ENCODE data around the gene SPPL2B. TPM values are rescaled to one million over a fixed set of nuclear protein-coding genes. Genes with fewer than 3 reads are reported as not detected.
"Not testable (repeated sequence)": the region's sequence is repeated elsewhere in the genome, so short reads cannot be mapped to it uniquely, and the experiment has no call there.

SPPL2B gene
- total RNA-seq, 1 donor from 2014 or later: 77.0 TPM

DNA sequence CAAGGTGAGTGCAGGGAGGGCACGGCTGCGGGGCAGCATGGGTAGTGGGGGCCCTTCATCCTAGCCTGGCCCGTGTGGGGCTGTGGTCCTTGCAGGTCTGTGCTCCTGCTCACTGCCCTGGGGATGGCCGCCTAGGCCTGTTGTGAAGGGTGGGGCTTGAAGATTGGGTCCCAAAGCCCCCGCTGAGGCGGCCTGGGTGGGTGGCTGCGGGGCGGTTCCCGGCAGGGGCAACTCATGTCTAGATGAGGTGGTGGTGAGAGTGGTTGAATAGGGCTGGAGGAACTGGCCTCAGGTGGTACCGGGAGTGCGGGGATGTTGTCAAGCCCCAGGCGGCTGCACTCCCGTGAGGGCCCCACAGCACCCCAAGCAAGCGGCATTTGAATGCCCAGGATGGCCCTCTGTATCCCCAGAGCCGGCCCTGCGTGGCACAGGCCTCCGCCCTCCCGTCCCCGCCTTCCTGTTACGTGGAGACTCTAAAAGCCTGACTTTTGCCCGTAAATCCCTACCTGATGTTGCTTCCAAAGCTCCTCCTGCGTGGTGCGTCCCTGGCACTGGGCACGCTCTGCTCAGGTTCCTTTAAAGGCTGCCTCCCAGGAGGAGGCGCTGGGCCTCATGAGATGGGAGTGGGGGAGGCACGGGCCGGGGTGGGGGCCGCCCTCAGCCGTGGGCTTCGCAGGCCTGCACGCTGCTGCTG, 15.0 kb downstream of the SPPL2B start:
- no peaks in the 10 kb centered on the region for H3K27me3 Mint-ChIP-seq (ENCODE audit: unreplicated experiment)
- H3K9me3 Mint-ChIP-seq (ENCODE audit: unreplicated experiment): no peaks in the 10 kb centered on the region
- no peak overlapping the region for H3K27ac Mint-ChIP-seq (ENCODE audit: unreplicated experiment)

DNA sequence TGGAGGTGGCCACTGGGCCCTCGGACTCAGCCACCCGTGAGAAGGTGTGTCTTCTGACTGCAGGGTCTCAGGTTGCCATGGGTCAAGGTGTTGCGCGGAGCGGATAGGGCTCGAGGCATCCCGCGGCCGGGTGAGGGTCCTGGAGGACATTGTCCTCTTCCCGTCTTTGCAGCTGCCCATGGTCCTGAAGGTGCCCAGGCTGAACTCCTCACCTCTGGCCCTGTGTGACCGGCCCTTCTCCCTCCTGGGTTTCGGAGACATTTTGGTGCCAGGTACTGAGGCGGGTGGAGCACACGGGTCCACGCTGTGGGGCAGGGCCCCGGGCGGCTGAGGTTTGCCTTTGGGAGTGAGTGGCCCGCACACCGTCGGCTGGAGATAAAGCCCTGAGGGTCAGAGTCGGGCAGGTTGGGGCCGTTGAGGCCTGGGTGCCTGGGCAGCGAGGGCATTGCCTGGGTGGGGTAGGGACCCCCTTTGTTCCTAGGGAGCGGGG, 15.9 kb downstream of the SPPL2B start:
- Mint-ChIP-seq H3K36me3 (ENCODE audit: unreplicated experiment) (peaks cover 5% of the 10 kb centered on the region), H3K27me3 (ENCODE audit: unreplicated experiment) (no peaks in the 10 kb centered on the region), H3K4me3 (ENCODE audit: unreplicated experiment) (no peak overlapping the region), H3K9me3 (ENCODE audit: unreplicated experiment) (no peaks in the 10 kb centered on the region), H3K27ac (ENCODE audit: unreplicated experiment) (no peak overlapping the region), H3K4me1 (ENCODE audit: unreplicated experiment) (no peaks in the 10 kb centered on the region)
- no peak for DNase-seq (ENCODE audit: extremely low spot score, unreplicated experiment)
- TF ChIP-seq, protein P1, sequence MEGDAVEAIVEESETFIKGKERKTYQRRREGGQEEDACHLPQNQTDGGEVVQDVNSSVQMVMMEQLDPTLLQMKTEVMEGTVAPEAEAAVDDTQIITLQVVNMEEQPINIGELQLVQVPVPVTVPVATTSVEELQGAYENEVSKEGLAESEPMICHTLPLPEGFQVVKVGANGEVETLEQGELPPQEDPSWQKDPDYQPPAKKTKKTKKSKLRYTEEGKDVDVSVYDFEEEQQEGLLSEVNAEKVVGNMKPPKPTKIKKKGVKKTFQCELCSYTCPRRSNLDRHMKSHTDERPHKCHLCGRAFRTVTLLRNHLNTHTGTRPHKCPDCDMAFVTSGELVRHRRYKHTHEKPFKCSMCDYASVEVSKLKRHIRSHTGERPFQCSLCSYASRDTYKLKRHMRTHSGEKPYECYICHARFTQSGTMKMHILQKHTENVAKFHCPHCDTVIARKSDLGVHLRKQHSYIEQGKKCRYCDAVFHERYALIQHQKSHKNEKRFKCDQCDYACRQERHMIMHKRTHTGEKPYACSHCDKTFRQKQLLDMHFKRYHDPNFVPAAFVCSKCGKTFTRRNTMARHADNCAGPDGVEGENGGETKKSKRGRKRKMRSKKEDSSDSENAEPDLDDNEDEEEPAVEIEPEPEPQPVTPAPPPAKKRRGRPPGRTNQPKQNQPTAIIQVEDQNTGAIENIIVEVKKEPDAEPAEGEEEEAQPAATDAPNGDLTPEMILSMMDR (IDR thresholded peaks at IDR 0.05): no peak

More for the DNA sequence above, 15.0 kb downstream of the SPPL2B start:
- H3K4me1 Mint-ChIP-seq (ENCODE audit: unreplicated experiment): no peaks in the 10 kb centered on the region
- peaks cover 5% of the 10 kb centered on the region for H3K36me3 Mint-ChIP-seq (ENCODE audit: unreplicated experiment)
- H3K4me3 Mint-ChIP-seq (ENCODE audit: unreplicated experiment): no peak overlapping the region
- TF ChIP-seq, protein P1 (IDR thresholded peaks at IDR 0.05): no peak
- DNase-seq (ENCODE audit: extremely low spot score, unreplicated experiment): no peak

DNA sequence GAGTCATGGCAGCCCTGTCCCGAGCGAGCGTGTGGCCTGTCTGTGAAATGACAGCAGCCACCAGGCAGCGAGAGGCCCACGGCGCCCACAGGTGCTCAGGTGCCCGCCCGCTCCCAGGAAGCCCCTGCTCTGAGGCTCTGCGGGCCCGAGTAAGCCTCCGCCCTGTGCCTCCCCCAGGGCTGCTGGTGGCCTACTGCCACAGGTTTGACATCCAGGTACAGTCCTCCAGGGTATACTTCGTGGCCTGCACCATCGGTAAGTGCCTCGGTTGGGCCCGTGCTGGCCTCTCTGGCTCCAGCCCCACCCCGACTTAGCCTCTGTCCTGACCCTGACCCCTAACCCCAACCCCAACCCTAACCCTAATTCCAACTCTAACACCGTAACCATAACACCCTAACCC, 16.6 kb downstream of the SPPL2B start:
- Mint-ChIP-seq H3K4me1 (ENCODE audit: unreplicated experiment) (no peaks in the 10 kb centered on the region), H3K27me3 (ENCODE audit: unreplicated experiment) (no peaks in the 10 kb centered on the region), H3K4me3 (ENCODE audit: unreplicated experiment) (no peak overlapping the region), H3K9me3 (ENCODE audit: unreplicated experiment) (no peaks in the 10 kb centered on the region), H3K36me3 (ENCODE audit: unreplicated experiment) (peaks cover 5% of the 10 kb centered on the region), H3K27ac (ENCODE audit: unreplicated experiment) (no peak overlapping the region)
- peak; percentile 72 for DNase-seq (ENCODE audit: extremely low spot score, unreplicated experiment)
- TF ChIP-seq, protein P1 (IDR thresholded peaks at IDR 0.05): no peak

DNA sequence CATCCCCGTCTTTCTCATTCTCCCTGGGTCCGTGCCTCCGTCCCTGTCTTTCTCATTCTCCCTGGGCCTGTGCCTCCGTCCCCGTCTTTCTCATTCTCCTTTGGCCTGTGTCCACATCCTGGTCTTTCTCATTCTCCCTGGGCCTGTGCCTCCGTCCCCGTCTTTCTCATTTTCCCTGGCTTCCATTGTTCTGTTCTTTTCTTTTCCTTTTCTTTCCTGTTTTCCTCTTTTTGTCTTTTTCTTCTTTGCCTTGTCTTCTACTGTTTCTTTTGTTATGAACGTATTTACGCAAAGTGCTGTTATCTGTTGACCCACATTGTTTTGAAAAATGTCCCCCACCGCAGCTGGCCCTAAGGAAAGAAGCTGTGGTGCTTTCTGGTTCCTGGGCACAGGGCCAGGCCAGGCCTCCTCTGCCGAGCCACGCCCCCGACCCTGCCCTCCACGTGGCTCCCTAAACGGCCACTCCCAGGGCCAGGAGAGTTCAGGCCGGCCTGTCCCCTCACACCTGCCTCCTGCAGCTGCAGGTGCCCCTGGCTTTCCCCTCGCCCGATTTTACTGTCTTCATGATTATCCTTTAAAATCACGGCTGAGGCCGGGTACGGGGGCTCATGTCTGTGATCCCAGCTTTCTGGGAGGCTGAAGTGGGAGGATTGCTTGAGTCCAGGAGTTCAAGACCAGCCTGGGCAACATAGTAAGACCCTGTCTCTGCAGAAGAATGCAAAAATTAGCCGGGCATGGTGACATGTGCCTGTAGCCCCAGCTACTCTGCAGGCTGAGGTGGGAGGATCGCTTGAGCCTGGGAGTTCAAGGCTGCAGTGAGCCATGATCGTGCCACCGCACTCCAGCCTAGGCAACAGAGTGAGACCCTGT, 17.5 kb downstream of the SPPL2B start:
- Mint-ChIP-seq H3K36me3 (ENCODE audit: unreplicated experiment) (peaks cover 5% of the 10 kb centered on the region), H3K27ac (ENCODE audit: unreplicated experiment) (peak overlapping the region; percentile 3), H3K4me1 (ENCODE audit: unreplicated experiment) (no peaks in the 10 kb centered on the region), H3K27me3 (ENCODE audit: unreplicated experiment) (no peaks in the 10 kb centered on the region), H3K9me3 (ENCODE audit: unreplicated experiment) (no peaks in the 10 kb centered on the region), H3K4me3 (ENCODE audit: unreplicated experiment) (no peak overlapping the region)
- TF ChIP-seq, protein P1 (IDR thresholded peaks at IDR 0.05): no peak
- DNase-seq (ENCODE audit: extremely low spot score, unreplicated experiment): peak; percentile 81

DNA sequence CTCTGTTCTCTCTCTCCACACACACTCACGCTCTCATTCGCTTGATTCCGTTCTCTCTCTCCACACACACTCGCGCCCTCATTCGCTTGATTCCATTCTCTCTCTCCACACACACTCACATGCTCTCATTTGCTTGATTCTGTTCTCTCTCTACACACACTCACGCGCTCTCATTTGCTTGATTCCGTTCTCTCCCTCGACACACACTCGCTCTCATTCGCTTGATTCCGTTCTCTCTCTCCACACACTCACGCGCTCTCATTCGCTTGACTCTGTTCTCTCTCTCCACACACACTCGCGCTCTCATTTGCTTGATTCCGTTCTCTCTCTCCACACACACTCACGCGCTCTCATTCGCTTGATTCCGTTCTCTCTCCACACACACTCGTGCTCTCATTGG, 21.3 kb downstream of the SPPL2B start:
- not testable (repeated sequence) for H3K4me3 Mint-ChIP-seq (ENCODE audit: unreplicated experiment); H3K27me3 Mint-ChIP-seq (ENCODE audit: unreplicated experiment)

More for the DNA sequence above, 21.3 kb downstream of the SPPL2B start:
- DNase-seq (ENCODE audit: extremely low spot score, unreplicated experiment); H3K9me3 Mint-ChIP-seq (ENCODE audit: unreplicated experiment); H3K27ac Mint-ChIP-seq (ENCODE audit: unreplicated experiment); H3K4me1 Mint-ChIP-seq (ENCODE audit: unreplicated experiment); H3K36me3 Mint-ChIP-seq (ENCODE audit: unreplicated experiment): not testable (repeated sequence)

Measured in osteocyte (in vitro differentiated cells).